ENCODE measurements around the gene CMTM4. TPM values are rescaled to one million over a fixed set of nuclear protein-coding genes. Genes with fewer than 3 reads are reported as not detected.
"Not testable (repeated sequence)": the region's sequence is repeated elsewhere in the genome, so short reads cannot be mapped to it uniquely, and the experiment has no call there.

Gene CMTM4
- total RNA-seq, 1 experiment from 2014 or later, result 77.8 TPM

GRCh38 chr16:66685501-66686115, 10.9 kb downstream of the CMTM4 start:
- H3K4me2 ChIP-seq (ENCODE audit: low read length), result not testable (repeated sequence)

DNA sequence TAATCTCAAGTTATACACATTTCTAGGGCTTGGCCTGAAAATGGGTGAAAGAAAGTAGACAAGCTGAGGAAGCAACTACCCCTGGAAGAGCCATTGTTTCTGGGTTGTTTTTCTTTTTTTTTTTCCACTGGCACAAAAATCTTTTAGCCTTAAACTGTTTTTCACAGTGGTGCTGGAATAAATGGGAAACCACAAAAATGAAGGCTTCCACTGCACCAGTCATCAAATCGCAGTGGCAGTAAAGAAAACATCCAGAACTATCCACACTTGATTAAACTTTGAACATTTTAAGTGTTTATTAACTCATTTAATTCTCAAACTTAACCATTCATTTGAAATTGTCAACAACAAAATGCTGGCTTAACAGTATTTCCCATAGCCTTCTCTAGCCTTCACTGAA, 14.3 kb downstream of the CMTM4 start:
- Histone ChIP-seq H2AFZ (ENCODE audit: low read depth, low read length, poor library complexity, severe bottlenecking) (no peak overlapping the region), H3K27ac (ENCODE audit: low read depth, low read length) (no peak overlapping the region), H3K9me2 (ENCODE audit: insufficient read depth) (no peaks in the 10 kb centered on the region), H3K4me3 (replicated peaks in 1 of 2; ENCODE audit: low read depth in 1 of 2, low read length in 2 of 2) (no peak overlapping the region), H3K36me3 (ENCODE audit: control insufficient read depth in 1 of 2, insufficient read depth in 2 of 2, low read length in 2 of 2) (no peaks in the 10 kb centered on the region), H3K27me3 (ENCODE audit: insufficient read depth, low read length) (no peaks in the 10 kb centered on the region), H3K4me1 (ENCODE audit: control insufficient read depth in 1 of 2, insufficient read depth in 2 of 2, low read length in 2 of 2) (peaks cover 3 to 14% of the 10 kb centered on the region in 2 experiments; a peak in 3 of 4 replicates), H3K79me2 (ENCODE audit: insufficient read depth, low read length) (peaks cover 44% of the 10 kb centered on the region), H3K9me3 (ENCODE audit: control insufficient read depth in 1 of 2, insufficient read depth in 1 of 2, low read depth in 1 of 2, low read length in 2 of 2) (no peaks in the 10 kb centered on the region), H3K4me2 (ENCODE audit: low read length) (peak overlapping the region; percentile 42), H4K20me1 (ENCODE audit: insufficient read depth) (no peaks in the 10 kb centered on the region), H3K9ac (ENCODE audit: low read length) (no peak overlapping the region)
- no TSS peak for BruUV-seq (replicated peaks)
- CTCF ChIA-PET, result interaction anchor here (2.2 kb wide), 1 partner anchor 31 kb away, joined by 5 read pairs; no protein-coding TSS in a partner anchor
- RAD21 ChIA-PET (ENCODE audit: low non-redundant PET in 1 of 2, low total read pairs in 2 of 2, uncharacterized antibody in 2 of 2, unreplicated experiment in 2 of 2), result no interaction called here
- TF ChIP-seq EGR1 (IDR thresholded peaks at IDR 0.05; ENCODE audit: low read depth), result no peak
- TF ChIP-seq ZBTB33 (IDR thresholded peaks at IDR 0.05; ENCODE audit: extremely low read depth, insufficient replicate concordance, low read length), result no peak
- no peak for TF ChIP-seq RAD21 (IDR thresholded peaks at IDR 0.05; ENCODE audit: low read depth)
- no peak for TF ChIP-seq SP1 (IDR thresholded peaks at IDR 0.05; ENCODE audit: low read depth)
- no peak for TF ChIP-seq ZNF274 (IDR thresholded peaks at IDR 0.05; ENCODE audit: low read depth, low read length)
- no peak for TF ChIP-seq ZFX (IDR thresholded peaks at IDR 0.05)
- TF ChIP-seq POLR2AphosphoS5 (IDR thresholded peaks at IDR 0.05; ENCODE audit: low read depth, low read length), result no peak
- no peak for TF ChIP-seq POLR2A (IDR thresholded peaks at IDR 0.05; ENCODE audit: borderline replicate concordance, extremely low read depth, insufficient read depth, insufficient read length)
- DNase-seq (ENCODE audit: low read depth, low spot score) (no peak), ATAC-seq (no peak)
- POLR2A ChIA-PET, result no interaction called here
- intact Hi-C loops (cut with micrococcal nuclease), result no loop called here

More at GRCh38 chr16:66685501-66686115, 10.9 kb downstream of the CMTM4 start:
- H3K9me2 ChIP-seq (ENCODE audit: insufficient read depth); H3K27me3 ChIP-seq (ENCODE audit: insufficient read depth, low read length); H4K20me1 ChIP-seq (ENCODE audit: insufficient read depth); BruUV-seq (replicated peaks); H2AFZ ChIP-seq (ENCODE audit: low read depth, low read length, poor library complexity, severe bottlenecking); DNase-seq (ENCODE audit: low read depth, low spot score); RAD21 ChIA-PET (ENCODE audit: low non-redundant PET in 1 of 2, low total read pairs in 2 of 2, uncharacterized antibody in 2 of 2, unreplicated experiment in 2 of 2); H3K27ac ChIP-seq (ENCODE audit: low read depth, low read length); H3K9me3 ChIP-seq (ENCODE audit: control insufficient read depth in 1 of 2, insufficient read depth in 1 of 2, low read depth in 1 of 2, low read length in 2 of 2); ATAC-seq; H3K4me3 ChIP-seq (replicated peaks in 1 of 2; ENCODE audit: low read depth in 1 of 2, low read length in 2 of 2); POLR2A ChIA-PET; intact Hi-C loops (cut with micrococcal nuclease); H3K36me3 ChIP-seq (ENCODE audit: control insufficient read depth in 1 of 2, insufficient read depth in 2 of 2, low read length in 2 of 2); H3K9ac ChIP-seq (ENCODE audit: low read length): not testable (repeated sequence)
- CTCF ChIA-PET, result interaction anchor here (0.9 kb wide), 1 partner anchor 34 kb away, joined by 3 read pairs; no protein-coding TSS in a partner anchor
- H3K4me1 ChIP-seq (ENCODE audit: control insufficient read depth in 1 of 2, insufficient read depth in 2 of 2, low read length in 2 of 2), result peaks cover 3 to 14% of the 10 kb centered on the region in 2 experiments; a peak in 3 of 4 replicates
- peaks cover 53% of the 10 kb centered on the region for H3K79me2 ChIP-seq (ENCODE audit: insufficient read depth, low read length)

Data from HCT116 (cell line).